Activated CD4-positive, alpha-beta memory T cell treated with anti-CD3 and anti-CD28 coated beads for 36 hours (primary cell): Measurements from ENCODE around the gene LLGL1. TPM values are rescaled to one million over a fixed set of nuclear protein-coding genes. Genes with fewer than 3 reads are reported as not detected.

Experiments used
- CTCF ChIA-PET: fragments of 350-600 bp; sonication (Branson Sonifier 250); formaldehyde crosslinking; loops from one replicate; lab custom pipeline; 2021; ENCODE audit warnings: antibody characterized with exemption, inconsistent platforms; lab: Charles Lee
- POLR2A ChIA-PET: fragments of 350-600 bp; sonication (Branson Sonifier 250); formaldehyde crosslinking; loops from one replicate; lab custom pipeline; 2021; ENCODE audit warnings: antibody characterized with exemption; lab: Charles Lee
- DNase-seq: peaks from one replicate; pipeline ENCODE4 v3.0.0-alpha.2; 2020
- H3K27ac Mint-ChIP-seq: one replicate; pipeline ENCODE4 v1.8.0; 2021; ENCODE audit warnings: mixed read lengths
- H3K27me3 Mint-ChIP-seq: one replicate; pipeline ENCODE4 v1.8.0; 2021; ENCODE audit warnings: mixed read lengths
- H3K36me3 Mint-ChIP-seq: one replicate; pipeline ENCODE4 v1.8.0; 2021; ENCODE audit warnings: mixed read lengths
- H3K4me1 Mint-ChIP-seq: one replicate; pipeline ENCODE4 v1.8.0; 2021; ENCODE audit warnings: low read depth, mixed read lengths
- H3K4me3 Mint-ChIP-seq: one replicate; pipeline ENCODE4 v1.8.0; 2021; ENCODE audit warnings: mild to moderate bottlenecking, mixed read lengths
- H3K9me3 Mint-ChIP-seq: one replicate; pipeline ENCODE4 v1.8.0; 2021; ENCODE audit warnings: mixed read lengths
- intact Hi-C: fragments of 100-400 bp; cut with micrococcal nuclease; formaldehyde crosslinking; loops from one replicate; pipeline ENCODE4 v1.15.1; 2023
- total RNA-seq, 2 experiments: library from RNA; stranded (reverse); gene quantifications; one replicate each; pipeline ENCODE4 v1.2.3, GENCODE V29; 2021

The LLGL1 gene
- total RNA-seq, 2 experiments from 2014 or later: 27.3 to 27.5 TPM

GRCh38 chr17:18231164-18231563 lies 5.7 kb downstream of the LLGL1 start:
- H3K9me3 Mint-ChIP-seq: no peaks in the 10 kb centered on the region
- POLR2A ChIA-PET: no interaction called here
- H3K4me3 Mint-ChIP-seq: no peak overlapping the region
- H3K4me1 Mint-ChIP-seq: peaks cover 38% of the 10 kb centered on the region
- intact Hi-C loops: no loop called here
- H3K27me3 Mint-ChIP-seq: no peaks in the 10 kb centered on the region
- DNase-seq: no peak
- CTCF ChIA-PET: interaction anchor here (1.5 to 2.2 kb wide), 2 partner anchors 14 to 91 kb away, joined by 4 to 8 read pairs; no protein-coding TSS in a partner anchor
- H3K27ac Mint-ChIP-seq: no peak overlapping the region
- peaks cover 7% of the 10 kb centered on the region for H3K36me3 Mint-ChIP-seq

DNA sequence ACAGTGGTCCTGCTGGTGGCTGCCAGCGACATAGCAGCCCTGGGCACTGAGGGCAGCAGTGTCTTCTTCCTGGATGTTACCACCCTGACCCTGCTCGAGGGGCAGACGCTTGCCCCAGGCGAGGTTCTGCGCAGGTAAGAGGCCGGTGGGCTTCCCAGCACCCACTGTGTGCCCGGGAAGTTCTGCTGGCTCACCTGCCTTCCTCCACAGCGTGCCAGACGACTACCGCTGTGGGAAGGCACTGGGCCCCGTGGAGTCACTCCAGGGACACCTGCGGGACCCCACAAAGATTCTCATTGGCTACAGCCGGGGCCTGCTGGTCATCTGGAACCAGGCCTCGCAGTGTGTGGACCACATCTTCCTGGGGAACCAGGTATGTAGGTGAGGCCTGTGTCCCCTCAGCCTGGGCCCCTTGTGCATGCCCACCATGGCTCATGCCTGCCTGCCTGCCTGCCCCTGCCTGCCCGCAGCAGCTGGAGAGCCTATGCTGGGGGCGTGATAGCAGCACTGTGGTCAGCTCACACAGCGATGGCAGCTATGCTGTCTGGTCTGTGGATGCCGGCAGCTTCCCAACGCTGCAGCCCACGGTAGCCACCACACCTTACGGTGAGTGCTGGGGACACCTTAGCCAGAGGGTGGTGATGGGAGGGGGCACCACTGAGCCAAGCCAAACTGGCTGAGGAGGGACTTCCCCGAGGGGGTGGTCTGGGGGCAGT lies 8.5 kb downstream of the LLGL1 start:
- CTCF ChIA-PET: no interaction called here
- H3K36me3 Mint-ChIP-seq: peaks cover 7% of the 10 kb centered on the region
- no peak overlapping the region for H3K27ac Mint-ChIP-seq
- H3K27me3 Mint-ChIP-seq: no peaks in the 10 kb centered on the region
- DNase-seq: no peak
- no peaks in the 10 kb centered on the region for H3K9me3 Mint-ChIP-seq
- no peak overlapping the region for H3K4me3 Mint-ChIP-seq
- H3K4me1 Mint-ChIP-seq: peaks cover 19% of the 10 kb centered on the region
- POLR2A ChIA-PET: no interaction called here
- intact Hi-C loops: no loop called here

DNA sequence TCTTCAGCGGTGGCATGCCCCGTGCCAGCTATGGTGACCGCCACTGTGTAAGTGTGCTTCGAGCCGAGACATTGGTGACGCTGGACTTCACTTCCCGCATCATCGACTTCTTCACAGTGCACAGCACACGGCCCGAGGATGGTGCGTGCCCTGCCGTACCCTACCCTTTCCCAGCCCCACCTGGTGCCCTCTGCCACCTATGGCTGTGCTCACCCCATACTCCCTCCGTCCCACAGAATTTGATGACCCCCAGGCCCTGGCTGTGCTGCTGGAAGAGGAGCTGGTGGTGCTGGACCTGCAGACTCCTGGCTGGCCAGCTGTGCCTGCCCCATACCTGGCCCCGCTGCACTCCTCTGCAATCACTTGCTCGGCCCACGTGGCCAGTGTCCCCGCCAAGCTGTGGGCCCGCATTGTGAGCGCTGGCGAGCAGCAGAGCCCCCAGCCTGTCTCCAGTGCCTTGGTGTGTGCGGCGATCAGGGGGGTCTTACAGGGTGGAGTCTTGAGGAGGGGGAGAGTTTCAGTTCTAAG lies 9.5 kb downstream of the LLGL1 start:
- peak overlapping the region; percentile 83 for H3K27ac Mint-ChIP-seq
- no peak overlapping the region for H3K4me3 Mint-ChIP-seq
- intact Hi-C loops: no loop called here
- POLR2A ChIA-PET: no interaction called here
- CTCF ChIA-PET: interaction anchor here (1.0 to 1.3 kb wide), 3 partner anchors 13 to 17 kb away, joined by 3 to 6 read pairs (median 4); no protein-coding TSS in a partner anchor
- no peaks in the 10 kb centered on the region for H3K9me3 Mint-ChIP-seq
- no peaks in the 10 kb centered on the region for H3K27me3 Mint-ChIP-seq
- no peak for DNase-seq
- H3K36me3 Mint-ChIP-seq: peaks cover 7% of the 10 kb centered on the region
- H3K4me1 Mint-ChIP-seq: peaks cover 19% of the 10 kb centered on the region

DNA sequence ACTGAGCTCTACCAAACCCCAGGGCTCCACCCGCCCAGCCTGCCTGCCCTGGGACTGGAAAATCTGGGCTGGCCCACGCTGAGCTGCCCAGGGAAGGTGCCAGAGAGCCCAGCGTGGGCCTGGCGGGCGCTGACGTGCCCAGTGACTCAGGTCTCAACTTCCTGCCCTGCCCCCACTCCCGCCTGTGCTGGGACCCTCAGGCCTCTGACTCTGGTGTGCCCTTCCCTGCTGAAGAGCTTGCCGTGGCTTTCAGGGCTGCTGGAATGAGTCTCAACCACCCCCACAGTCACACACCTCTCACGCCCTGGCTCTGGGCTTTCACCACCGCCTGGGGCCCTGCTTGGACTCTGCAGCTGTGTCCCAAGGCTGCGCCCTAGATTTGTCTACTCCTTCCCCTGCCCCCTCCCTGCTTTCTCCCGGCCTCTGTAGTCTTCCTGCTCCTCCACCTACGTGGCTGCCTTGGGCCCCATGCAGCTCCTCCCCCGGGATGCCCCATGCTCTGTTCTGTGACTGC lies 10.4 kb downstream of the LLGL1 start:
- Mint-ChIP-seq H3K36me3 (peaks cover 7% of the 10 kb centered on the region), H3K9me3 (no peaks in the 10 kb centered on the region), H3K27me3 (no peaks in the 10 kb centered on the region), H3K27ac (peak overlapping the region; percentile 83), H3K4me3 (no peak overlapping the region), H3K4me1 (peaks cover 19% of the 10 kb centered on the region)
- intact Hi-C loops: no loop called here
- CTCF ChIA-PET: interaction anchor here (0.6 to 1.3 kb wide), 5 partner anchors 12 to 79 kb away, joined by 3 to 6 read pairs (median 3); partner anchors contain the start of genes ALKBH5, SMCR8 and TOP3A
- peak; percentile 82 for DNase-seq
- POLR2A ChIA-PET: interaction anchor here (0.9 kb wide), 1 partner anchor 12 kb away, joined by 3 read pairs; no protein-coding TSS in a partner anchor

GRCh38 chr17:18236494-18236893 lies 11.1 kb downstream of the LLGL1 start:
- intact Hi-C loops: no loop called here
- ChIA-PET CTCF (no interaction called here), POLR2A (no interaction called here)
- peaks cover 19% of the 10 kb centered on the region for H3K4me1 Mint-ChIP-seq
- H3K4me3 Mint-ChIP-seq: no peak overlapping the region
- no peaks in the 10 kb centered on the region for H3K9me3 Mint-ChIP-seq
- peaks cover 7% of the 10 kb centered on the region for H3K36me3 Mint-ChIP-seq
- no peaks in the 10 kb centered on the region for H3K27me3 Mint-ChIP-seq
- DNase-seq: no peak
- H3K27ac Mint-ChIP-seq: peak overlapping the region; percentile 83

DNA sequence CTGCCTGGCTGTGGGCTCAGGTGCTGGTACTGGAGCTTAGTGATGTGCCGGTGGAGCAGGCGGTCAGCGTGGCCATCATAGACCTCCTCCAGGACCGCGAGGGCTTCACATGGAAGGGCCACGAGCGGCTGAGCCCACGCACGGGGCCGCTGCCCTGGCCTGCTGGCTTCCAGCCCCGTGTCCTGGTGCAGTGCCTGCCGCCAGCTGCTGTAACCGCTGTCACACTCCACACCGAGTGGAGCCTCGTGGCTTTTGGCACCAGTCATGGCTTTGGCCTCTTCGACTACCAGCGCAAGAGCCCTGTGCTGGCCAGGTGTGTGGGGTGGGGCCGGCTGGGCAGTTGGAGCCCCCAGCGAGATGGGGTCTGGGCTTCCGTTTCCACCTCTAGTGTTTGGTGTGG lies 12.0 kb downstream of the LLGL1 start:
- Mint-ChIP-seq H3K27me3 (no peaks in the 10 kb centered on the region), H3K9me3 (no peaks in the 10 kb centered on the region), H3K4me3 (no peak overlapping the region), H3K36me3 (peaks cover 7% of the 10 kb centered on the region), H3K27ac (no peak overlapping the region), H3K4me1 (peaks cover 19% of the 10 kb centered on the region)
- intact Hi-C loops: no loop called here
- CTCF ChIA-PET: interaction anchor here (1.0 kb wide), 1 partner anchor 11 kb away, joined by 4 read pairs; no protein-coding TSS in a partner anchor
- no peak for DNase-seq
- POLR2A ChIA-PET: no interaction called here

DNA sequence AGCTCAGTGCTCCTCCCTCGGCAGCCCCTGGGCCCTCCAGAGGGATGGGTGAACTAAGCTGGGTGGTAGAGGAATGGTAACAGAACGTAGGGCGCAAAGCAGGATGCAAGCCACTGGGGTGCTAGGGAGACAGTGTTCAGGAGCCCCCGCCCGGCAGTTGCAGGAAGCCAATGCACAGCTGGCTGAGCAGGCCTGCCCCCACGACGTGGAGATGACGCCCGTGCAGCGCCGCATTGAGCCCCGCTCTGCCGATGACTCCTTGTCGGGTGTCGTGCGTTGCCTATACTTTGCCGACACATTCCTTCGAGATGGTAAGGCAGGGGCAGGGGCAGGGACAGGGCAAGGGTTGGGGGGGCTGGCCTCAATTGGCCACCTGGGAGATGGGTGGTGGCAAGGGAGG lies 12.9 kb downstream of the LLGL1 start:
- ChIA-PET POLR2A (no interaction called here), CTCF (interaction anchor here (1.0 kb wide), 1 partner anchor 10 kb away, joined by 4 read pairs; no protein-coding TSS in a partner anchor)
- Mint-ChIP-seq H3K36me3 (peaks cover 7% of the 10 kb centered on the region), H3K4me3 (no peak overlapping the region), H3K27me3 (no peaks in the 10 kb centered on the region), H3K4me1 (peaks cover 19% of the 10 kb centered on the region), H3K27ac (no peak overlapping the region), H3K9me3 (no peaks in the 10 kb centered on the region)
- intact Hi-C loops: no loop called here
- no peak for DNase-seq

DNA sequence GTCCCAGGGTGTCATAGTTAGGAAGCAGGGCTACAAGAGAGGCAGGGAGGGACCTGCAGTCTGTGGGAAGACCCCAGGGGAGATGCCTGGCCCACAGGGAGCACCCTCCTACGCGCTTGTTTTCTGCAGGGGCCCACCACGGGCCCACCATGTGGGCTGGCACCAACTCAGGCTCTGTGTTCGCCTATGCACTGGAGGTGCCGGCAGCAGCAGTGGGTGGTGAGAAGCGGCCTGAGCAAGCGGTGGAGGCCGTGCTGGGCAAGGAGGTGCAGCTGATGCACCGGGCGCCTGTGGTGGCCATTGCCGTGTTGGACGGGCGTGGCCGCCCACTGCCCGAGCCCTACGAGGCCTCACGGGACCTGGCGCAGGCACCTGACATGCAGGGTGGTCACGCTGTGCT lies 15.0 kb downstream of the LLGL1 start:
- intact Hi-C loops: no loop called here
- ChIA-PET POLR2A (no interaction called here), CTCF (no interaction called here)
- Mint-ChIP-seq H3K36me3 (peaks cover 3% of the 10 kb centered on the region), H3K4me3 (no peak overlapping the region), H3K9me3 (no peaks in the 10 kb centered on the region), H3K27ac (no peak overlapping the region), H3K4me1 (peaks cover 10% of the 10 kb centered on the region), H3K27me3 (no peaks in the 10 kb centered on the region)
- no peak for DNase-seq

DNA sequence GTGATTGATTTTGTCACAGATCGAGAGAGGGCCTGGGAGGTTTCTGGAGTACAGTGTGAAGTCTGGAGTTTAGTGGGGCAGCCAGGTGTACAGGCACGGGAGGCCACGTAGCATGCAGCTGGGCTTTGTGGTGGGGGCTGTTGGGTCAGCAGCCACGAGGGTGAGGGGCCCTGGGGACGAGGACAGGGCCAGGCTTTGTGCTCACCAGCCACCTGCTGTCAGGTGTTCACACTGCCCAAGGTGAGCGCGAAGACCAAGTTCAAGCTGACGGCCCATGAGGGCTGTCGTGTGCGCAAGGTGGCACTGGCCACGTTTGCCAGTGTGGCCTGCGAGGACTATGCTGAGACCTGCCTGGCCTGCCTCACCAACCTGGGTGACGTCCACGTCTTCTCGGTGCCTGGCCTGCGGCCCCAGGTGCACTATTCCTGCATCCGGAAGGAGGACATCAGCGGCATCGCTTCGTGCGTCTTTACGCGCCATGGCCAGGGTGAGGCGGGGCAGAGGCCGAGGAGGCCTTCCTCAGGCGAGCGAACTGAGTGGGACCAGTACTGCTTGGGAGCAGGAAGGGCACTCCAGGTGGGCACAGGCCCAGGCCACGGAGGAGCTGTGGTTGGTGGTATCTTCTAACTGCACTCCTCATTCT lies 15.9 kb downstream of the LLGL1 start:
- Mint-ChIP-seq H3K4me3 (no peak overlapping the region), H3K27me3 (no peaks in the 10 kb centered on the region), H3K36me3 (peaks cover 5% of the 10 kb centered on the region), H3K27ac (no peak overlapping the region), H3K9me3 (no peaks in the 10 kb centered on the region), H3K4me1 (peaks cover under 1% of the 10 kb centered on the region)
- intact Hi-C loops: no loop called here
- POLR2A ChIA-PET: no interaction called here
- CTCF ChIA-PET: no interaction called here
- DNase-seq: no peak

GRCh38 chr17:18245038-18245776 lies 19.8 kb downstream of the LLGL1 start:
- H3K27me3 Mint-ChIP-seq: no peaks in the 10 kb centered on the region
- no peak overlapping the region for H3K27ac Mint-ChIP-seq
- DNase-seq: no peak

GRCh38 chr17:18246109-18246725 lies 20.8 kb downstream of the LLGL1 start:
- H3K36me3 Mint-ChIP-seq: peaks cover 25% of the 10 kb centered on the region

More at GRCh38 chr17:18245038-18245776, 19.8 kb downstream of the LLGL1 start:
- CTCF ChIA-PET: no interaction called here
- no peaks in the 10 kb centered on the region for H3K9me3 Mint-ChIP-seq
- H3K4me1 Mint-ChIP-seq: no peaks in the 10 kb centered on the region
- intact Hi-C loops: no loop called here
- no peak overlapping the region for H3K4me3 Mint-ChIP-seq
- H3K36me3 Mint-ChIP-seq: peaks cover 23% of the 10 kb centered on the region
- POLR2A ChIA-PET: no interaction called here

More at GRCh38 chr17:18246109-18246725, 20.8 kb downstream of the LLGL1 start:
- ChIA-PET CTCF (no interaction called here), POLR2A (no interaction called here)
- no peaks in the 10 kb centered on the region for H3K9me3 Mint-ChIP-seq
- no peak overlapping the region for H3K27ac Mint-ChIP-seq
- no peak overlapping the region for H3K4me3 Mint-ChIP-seq
- intact Hi-C loops: no loop called here
- H3K27me3 Mint-ChIP-seq: no peaks in the 10 kb centered on the region
- no peaks in the 10 kb centered on the region for H3K4me1 Mint-ChIP-seq
- no peak for DNase-seq
